ENCODE results near the gene KLHL4.
"Not testable (repeated sequence)": the region's sequence is repeated elsewhere in the genome, so short reads cannot be mapped to it uniquely, and the experiment has no call there.

Gene KLHL4

DNA sequence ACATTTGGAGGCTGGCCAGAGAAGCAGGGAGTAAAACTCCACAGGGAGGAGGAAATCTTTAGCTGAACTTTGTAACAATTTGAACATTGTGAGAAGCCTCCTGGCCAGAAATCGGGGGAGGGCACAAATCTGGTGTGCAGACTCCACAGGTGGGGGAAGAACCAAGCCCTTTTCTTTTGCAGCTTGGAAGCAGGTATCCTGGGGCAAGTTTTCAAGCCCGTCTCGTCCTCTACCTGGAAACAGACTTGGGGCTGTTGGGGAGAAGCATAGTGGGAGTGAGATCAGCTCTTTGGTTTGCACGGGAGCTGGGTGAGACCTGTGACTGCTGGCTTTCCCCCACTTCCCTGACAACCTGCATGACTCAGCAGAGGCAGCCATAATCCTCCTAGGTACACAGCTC, 123.8 kb downstream of the KLHL4 start:
- not testable (repeated sequence) for DNase-seq

GRCh38 chrX:87661761-87662160, 144.2 kb downstream of the KLHL4 start:
- no peak for DNase-seq

GRCh38 chrX:87663421-87663820, 145.8 kb downstream of the KLHL4 start:
- peak in 2 of 58 donors; percentile 0 for DNase-seq

GRCh38 chrX:87664381-87664780, 146.8 kb downstream of the KLHL4 start:
- DNase-seq, result no peak

DNA sequence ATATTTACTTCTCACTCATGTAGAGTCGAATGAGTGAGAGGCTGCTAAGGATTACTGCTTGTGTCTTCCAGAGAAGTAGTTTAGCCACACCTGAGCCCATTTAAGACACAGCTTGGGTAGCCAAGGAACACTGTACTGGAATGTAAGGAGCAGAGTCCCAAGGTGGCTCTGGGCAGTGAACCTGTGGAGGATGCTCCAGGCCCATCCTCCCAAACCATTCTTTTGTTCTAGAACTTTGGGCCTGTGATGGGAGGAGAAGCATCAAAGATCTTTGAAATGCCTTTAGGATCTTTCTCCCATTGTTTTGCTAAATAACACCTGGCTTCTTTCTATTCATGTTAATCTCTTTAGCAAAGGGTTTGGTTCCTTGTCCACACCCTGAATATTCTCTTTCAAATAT, 162.2 kb downstream of the KLHL4 start:
- no peak for DNase-seq

DNA sequence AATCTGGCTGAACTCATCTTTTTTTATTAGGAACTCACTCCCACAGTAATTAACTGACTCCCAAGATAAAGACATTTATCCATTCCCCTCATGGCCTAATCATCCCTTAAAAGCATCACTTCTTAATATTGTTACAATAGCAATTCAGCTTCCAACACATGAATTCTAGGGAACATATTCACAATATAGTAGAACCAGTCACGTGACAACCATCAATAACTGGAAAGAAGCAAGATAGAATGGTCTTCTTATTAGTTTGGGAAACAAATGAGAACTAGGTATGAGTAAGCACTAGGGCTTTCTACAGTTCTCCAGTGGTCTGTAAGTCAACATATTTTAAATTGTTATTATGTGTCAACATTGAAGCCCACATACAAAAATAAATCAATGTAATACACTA, 170.1 kb downstream of the KLHL4 start:
- no peak for DNase-seq

DNA sequence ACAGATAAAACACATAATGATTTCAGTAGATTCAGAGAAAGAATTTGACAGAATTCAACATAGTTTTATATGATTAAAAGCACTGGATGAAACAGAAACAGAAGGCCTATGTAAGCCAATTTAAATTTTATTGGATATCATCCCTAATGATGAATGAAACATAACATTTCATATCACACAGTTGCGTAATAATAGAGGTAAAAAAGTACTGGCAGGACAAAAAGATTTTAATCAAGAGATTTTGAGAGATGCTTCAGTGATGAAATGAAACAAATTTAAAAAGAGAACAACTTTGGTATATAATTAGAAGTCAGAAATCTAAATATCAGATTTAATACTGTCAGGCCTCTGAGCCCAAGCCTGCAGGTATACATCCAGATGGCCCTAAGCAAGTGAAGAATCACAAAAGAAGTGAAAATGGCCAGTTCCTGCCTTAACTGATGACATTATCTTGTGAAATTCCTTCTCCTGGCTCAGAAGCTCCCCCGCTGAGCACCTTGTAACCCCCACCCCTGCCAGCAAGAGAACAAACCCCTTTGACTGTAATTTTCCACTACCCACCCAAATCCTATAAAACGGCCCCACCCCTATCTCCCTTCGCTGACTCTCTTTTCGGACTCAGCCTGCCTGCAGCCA, 170.6 kb downstream of the KLHL4 start:
- not testable (repeated sequence) for DNase-seq

DNA sequence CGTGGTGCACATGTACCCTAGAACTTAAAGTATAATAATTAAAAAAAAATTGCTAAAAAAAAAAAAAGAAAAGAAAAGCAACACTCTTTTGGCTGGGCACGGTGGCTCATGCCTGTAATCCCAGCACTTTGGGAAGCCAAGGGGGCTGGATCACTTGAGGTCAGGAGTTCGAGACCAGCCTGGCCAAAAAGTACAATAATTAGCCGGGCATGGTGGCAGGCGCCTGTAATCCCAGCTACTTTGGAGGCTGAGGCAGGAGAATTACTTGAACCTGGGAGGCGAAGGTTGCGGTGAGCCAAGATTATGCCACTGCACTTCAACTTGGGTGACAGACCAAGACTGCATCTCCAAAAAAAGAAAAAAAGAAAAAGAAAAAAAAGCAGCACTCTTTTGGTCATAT, 171.6 kb downstream of the KLHL4 start:
- DNase-seq, result not testable (repeated sequence)

- DNase-seq, result no peak
Measured at GRCh38 chrX:87693204-87693603, 175.6 kb downstream of the KLHL4 start.

GRCh38 chrX:87697409-87697808, 179.8 kb downstream of the KLHL4 start:
- DNase-seq, result no peak

DNA sequence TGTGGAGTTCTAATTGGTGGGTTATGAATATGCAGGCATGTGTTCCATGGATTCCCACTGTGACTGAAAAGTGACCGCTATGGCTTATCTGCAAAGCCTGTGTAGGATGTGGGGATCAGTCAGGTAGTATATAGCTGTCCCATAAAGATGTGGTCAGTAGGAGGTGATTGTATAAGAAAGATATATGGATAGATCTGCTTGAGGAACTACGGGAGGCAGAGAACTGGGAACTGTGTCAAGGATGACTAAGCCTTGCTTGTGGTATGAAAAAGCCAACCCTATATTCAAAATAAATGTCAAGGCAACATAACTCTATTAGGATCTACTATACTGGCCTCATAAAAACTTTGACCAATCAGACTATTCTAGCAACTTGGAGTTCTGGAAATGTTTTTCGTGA, 185.2 kb downstream of the KLHL4 start:
- peak in 1 of 58 donors; percentile 2 for DNase-seq

DNA sequence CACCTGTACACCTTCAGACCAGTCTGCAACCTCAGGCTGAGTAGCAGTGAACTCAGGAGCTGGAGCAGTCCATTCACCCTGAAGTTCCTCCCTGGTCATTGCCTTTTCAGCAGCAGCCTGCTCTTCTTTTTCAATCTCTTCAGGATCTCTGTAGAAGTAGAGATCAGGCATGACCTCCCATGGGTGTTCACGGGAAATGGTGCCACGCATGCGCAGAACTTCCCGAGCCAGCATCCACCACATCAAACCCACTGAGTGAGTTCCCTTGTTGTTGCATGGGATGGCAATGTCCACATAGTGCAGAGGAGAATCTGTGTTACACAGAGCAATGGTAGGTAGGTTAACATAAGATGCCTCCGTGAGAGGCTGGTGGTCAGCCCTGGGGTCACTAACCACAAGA, 185.9 kb downstream of the KLHL4 start:
- not testable (repeated sequence) for DNase-seq

- DNase-seq, result no peak
Measured at GRCh38 chrX:87706134-87706533, 188.5 kb downstream of the KLHL4 start.

DNA sequence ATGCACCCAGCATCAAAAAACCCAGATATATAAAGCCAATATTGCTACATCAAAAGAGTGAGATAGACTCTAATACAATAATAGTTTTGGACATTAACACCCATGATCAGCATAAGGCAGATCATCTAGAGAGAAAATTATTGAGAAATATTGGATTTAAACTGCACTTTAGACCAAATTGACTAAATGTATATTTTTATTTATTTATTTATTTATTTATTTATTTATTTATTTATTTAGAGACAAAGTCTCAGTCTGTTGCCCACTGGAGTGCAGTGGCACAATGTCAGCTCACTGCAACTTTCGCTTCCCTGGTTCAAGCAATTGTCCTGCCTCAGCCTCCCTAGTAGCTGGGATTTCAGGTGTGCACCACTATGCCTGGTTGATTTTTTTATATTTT, 193.0 kb downstream of the KLHL4 start:
- no peak for DNase-seq

Data from anterior cingulate cortex (tissue), 58 donors.